ENCODE data around the gene LTBP4. TPM values are rescaled to one million over a fixed set of nuclear protein-coding genes. Genes with fewer than 3 reads are reported as not detected.

The LTBP4 gene
- total and polyA plus RNA-seq, 2 experiments from 2014 or later, result 158 to 203 TPM

- H3K9me3 ChIP-seq (ENCODE audit: low read depth), result no peaks in the 10 kb centered on the region
- no peak for DNase-seq (ENCODE audit: low read depth in 1 of 2, low spot score in 1 of 2)
- no peak overlapping the region for H3K4me3 ChIP-seq
- H3K27me3 ChIP-seq, result no peaks in the 10 kb centered on the region
- TF ChIP-seq CTCF (IDR thresholded peaks at IDR 0.05; ENCODE audit: low read depth, low read length), result no peak
- H3K36me3 ChIP-seq, result no peaks in the 10 kb centered on the region
- H3K4me1 ChIP-seq (ENCODE audit: low read depth), result no peaks in the 10 kb centered on the region
- no peak overlapping the region for H3K27ac ChIP-seq
Measured at GRCh38 chr19:40610396-40611064, 9.4 kb downstream of the LTBP4 start.

DNA sequence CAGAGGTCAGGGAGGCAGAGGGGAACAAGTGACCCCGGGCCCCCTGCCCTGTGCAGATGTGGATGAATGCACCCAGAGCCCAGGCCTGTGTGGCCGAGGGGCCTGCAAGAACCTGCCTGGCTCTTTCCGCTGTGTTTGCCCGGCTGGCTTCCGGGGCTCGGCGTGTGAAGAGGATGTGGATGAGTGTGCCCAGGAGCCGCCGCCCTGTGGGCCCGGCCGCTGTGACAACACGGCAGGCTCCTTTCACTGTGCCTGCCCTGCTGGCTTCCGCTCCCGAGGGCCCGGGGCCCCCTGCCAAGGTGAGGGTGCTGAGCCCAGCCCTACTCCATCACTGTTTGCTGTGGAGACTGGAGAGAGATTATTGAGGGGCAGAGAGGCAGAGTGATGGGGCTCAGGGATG lies 9.9 kb downstream of the LTBP4 start:
- no peak for DNase-seq (ENCODE audit: low read depth in 1 of 2, low spot score in 1 of 2)
- no peaks in the 10 kb centered on the region for H3K36me3 ChIP-seq
- H3K27ac ChIP-seq, result no peak overlapping the region
- no peaks in the 10 kb centered on the region for H3K4me1 ChIP-seq (ENCODE audit: low read depth)
- H3K4me3 ChIP-seq, result no peak overlapping the region
- no peaks in the 10 kb centered on the region for H3K27me3 ChIP-seq
- no peaks in the 10 kb centered on the region for H3K9me3 ChIP-seq (ENCODE audit: low read depth)
- TF ChIP-seq CTCF (IDR thresholded peaks at IDR 0.05; ENCODE audit: low read depth, low read length), result no peak

- TF ChIP-seq CTCF (IDR thresholded peaks at IDR 0.05; ENCODE audit: low read depth, low read length), result no peak
- H3K27ac ChIP-seq, result no peak overlapping the region
- DNase-seq (ENCODE audit: low read depth in 1 of 2, low spot score in 1 of 2), result no peak
- H3K36me3 ChIP-seq, result no peaks in the 10 kb centered on the region
- no peaks in the 10 kb centered on the region for H3K27me3 ChIP-seq
- H3K4me1 ChIP-seq (ENCODE audit: low read depth), result no peaks in the 10 kb centered on the region
- no peaks in the 10 kb centered on the region for H3K9me3 ChIP-seq (ENCODE audit: low read depth)
- H3K4me3 ChIP-seq, result no peak overlapping the region
Measured at GRCh38 chr19:40611900-40612698, 10.9 kb downstream of the LTBP4 start.

DNA sequence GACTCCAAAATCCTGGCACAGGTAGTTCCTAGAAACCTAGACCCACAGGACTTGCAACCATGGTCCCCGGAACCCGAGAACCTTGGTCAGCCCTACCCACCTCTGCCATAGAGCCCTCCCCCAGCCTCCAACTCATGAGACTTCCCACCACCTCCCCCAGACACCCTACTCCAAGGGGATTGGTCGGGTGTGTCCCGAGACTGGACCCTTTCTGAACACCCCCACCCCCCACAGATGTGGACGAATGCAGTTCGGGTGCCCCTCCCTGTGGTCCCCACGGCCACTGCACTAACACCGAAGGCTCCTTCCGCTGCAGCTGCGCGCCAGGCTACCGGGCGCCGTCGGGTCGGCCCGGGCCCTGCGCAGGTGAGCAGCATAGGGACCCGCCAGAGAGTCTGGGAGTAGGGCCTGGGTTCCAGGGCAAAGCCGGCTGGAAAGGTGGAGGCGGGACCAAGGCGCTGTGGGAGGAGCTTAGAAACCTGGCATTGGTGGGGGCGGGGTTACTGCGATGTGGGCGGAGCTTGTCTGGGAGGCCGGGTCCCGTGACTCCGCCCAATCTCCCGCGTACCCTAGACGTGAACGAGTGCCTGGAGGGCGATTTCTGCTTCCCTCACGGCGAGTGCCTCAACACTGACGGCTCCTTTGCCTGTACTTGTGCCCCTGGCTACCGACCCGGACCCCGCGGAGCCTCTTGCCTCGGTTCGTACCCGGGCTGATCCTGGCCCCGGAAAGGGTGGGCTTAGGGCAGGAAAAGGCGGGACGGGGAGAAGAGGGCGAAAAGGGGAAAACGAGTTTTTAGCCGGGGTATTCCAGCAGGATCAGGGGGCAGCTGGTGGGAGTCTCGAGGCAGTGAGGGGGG lies 11.9 kb downstream of the LTBP4 start:
- H3K27me3 ChIP-seq, result no peaks in the 10 kb centered on the region
- H3K36me3 ChIP-seq, result peaks cover 3% of the 10 kb centered on the region
- H3K27ac ChIP-seq, result no peak overlapping the region
- H3K4me3 ChIP-seq, result peak overlapping the region; percentile 61
- no peaks in the 10 kb centered on the region for H3K9me3 ChIP-seq (ENCODE audit: low read depth)
- DNase-seq (ENCODE audit: low read depth in 1 of 2, low spot score in 1 of 2), result peak; percentile 31 to 64
- no peaks in the 10 kb centered on the region for H3K4me1 ChIP-seq (ENCODE audit: low read depth)
- TF ChIP-seq CTCF (IDR thresholded peaks at IDR 0.05; ENCODE audit: low read depth, low read length), result no peak
